GM18502 (cell line): ENCODE results near the gene CHCHD3.
A peak's percentile ranks its signal among the peaks of the same experiment; 100 is the strongest.

Source experiments
- ATAC-seq: cut with Tn5 transposase; IDR thresholded peaks from one replicate; pipeline ENCODE4 v1.9.1; 2021; ENCODE audit warnings: mild to moderate bottlenecking; ENCODE audit not compliant: unreplicated experiment, poor library complexity

The CHCHD3 gene

GRCh38 chr7:133081119-133081598 is 731 bp downstream of the CHCHD3 start:
- ATAC-seq, result no peak

DNA sequence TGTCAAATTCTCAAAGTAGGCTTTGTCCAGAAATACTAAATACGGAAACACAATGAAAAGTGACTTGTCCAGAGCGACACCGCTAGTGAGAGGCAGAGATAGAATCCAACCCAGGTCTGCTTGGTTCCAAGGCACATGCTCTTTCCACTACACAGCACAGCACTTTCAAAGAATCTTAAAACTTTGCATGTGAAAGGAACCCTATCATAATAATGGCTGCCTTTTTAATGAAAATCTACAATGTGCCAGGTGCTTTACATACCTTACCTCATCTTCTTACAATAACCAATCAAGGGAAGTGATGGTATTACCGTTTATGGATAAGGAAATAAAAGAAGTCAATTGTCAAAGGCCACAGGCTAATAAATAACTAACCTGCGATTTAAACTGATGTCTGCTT is 2.6 kb downstream of the CHCHD3 start:
- no peak for ATAC-seq

- no peak for ATAC-seq
Measured at GRCh38 chr7:133077394-133077793, 4.5 kb downstream of the CHCHD3 start.

DNA sequence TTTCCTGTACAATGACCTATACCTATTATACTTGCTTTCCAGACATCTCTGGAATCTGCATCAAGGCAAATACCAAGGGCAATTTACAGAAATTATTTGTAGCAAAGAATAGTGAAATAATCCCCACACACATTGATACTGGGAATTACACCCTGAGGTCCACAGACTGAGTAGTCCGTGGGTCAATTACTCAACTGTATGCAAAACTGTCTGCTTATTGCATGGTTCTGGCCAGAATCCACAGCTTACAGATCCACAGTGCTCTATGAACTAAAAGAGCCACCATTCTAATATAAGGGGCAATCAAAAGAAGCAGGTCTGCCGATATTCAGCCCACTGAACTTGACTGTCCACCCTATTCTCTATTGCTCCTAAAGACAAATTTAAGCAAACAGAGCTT is 5.7 kb downstream of the CHCHD3 start:
- ATAC-seq, result no peak

DNA sequence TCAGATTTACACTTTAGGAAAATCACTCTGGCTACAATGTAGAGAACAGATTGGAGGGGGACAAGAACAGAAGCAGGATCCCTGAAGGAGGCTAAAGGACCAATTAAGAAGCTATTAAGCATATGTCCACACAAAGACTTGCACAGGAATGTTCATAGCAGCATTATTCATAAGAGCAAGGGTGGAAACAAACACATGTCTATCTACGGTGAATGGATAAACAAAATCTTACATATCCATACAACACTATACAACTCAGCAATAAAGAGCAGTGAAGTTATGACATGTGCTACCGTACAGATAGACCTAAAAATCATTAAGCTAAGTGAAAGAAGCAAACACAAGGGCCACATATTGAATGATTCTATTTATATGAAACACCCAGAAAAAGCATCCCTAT is 10.4 kb downstream of the CHCHD3 start:
- no peak for ATAC-seq

DNA sequence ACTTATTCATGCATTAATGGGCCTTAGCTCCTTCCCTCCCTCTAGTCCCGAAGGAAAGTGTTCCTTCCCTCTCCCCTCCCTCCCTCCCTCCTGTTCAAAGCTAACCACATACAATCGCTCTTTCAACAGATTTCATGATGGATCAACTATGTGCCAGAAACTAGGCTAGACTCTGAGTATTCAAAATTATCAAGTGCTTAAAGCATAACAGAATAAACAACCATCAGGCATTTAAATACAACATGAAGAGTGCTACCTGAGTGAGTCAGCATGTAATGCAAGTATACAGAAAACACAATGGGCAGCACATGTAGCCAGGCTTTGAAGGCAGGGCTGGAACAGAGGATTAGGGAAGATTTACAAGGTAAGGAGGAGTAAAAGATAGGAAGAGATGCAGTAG is 11.3 kb downstream of the CHCHD3 start:
- no peak for ATAC-seq

GRCh38 chr7:133065301-133065700 is 16.6 kb downstream of the CHCHD3 start:
- ATAC-seq, result no peak

GRCh38 chr7:133064082-133064820 is 17.6 kb downstream of the CHCHD3 start:
- ATAC-seq, result no peak

DNA sequence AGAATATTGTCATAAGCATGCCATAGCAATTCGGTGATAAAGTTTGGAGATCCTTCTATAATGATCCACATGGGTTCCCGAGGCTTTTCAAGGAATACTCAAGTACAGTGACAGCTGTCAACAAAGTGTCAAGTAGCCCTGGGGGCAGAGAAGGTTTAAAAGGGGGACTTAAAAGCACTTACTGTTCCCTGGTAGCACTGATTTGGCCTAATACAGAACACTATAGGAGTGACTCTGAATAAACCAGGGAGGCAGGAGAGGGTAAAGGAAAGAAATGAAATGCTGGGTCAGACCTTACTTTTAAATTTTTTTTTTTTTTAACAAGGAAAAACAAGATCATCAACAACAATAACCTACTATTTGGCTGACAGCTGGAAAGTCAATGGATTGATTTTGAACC is 20.1 kb downstream of the CHCHD3 start:
- ATAC-seq, result no peak

DNA sequence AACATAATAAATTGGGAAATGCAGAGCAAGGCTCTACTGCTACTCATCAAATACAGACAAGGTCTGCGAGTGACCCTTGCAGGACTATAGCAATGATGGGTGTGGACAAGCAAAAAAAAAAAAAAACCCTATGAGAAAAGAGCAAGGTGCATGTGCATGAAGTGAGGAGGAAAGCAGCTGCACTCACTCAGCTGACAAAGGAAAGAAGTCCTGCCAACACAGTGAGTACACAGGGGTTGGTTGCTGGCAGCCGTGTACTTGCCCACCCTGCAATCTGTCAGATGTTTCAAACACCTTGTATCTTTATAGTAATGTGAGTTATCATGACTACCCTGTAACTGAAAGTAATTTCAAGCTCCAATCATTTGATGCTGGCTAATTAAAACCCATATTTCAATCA is 20.5 kb downstream of the CHCHD3 start:
- ATAC-seq, result no peak

DNA sequence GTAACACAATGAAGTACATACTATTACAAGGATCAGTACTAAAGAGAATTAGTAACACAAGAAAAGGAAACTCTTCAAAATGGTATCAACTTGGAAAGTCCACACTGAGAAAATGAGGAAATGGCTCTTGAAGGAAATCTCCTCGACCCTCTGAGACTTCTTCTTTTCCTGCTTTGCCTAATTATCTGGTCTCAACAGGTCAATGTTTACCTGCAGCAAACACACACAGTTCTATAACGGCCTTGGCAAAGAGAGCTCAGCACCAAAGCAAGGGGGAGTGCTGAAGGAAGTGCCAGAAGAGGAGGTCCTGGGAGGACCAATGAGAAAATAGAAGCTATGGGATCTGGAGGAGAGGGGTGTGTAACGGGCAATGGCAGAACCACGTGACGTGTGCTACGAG is 21.9 kb downstream of the CHCHD3 start:
- no peak for ATAC-seq

DNA sequence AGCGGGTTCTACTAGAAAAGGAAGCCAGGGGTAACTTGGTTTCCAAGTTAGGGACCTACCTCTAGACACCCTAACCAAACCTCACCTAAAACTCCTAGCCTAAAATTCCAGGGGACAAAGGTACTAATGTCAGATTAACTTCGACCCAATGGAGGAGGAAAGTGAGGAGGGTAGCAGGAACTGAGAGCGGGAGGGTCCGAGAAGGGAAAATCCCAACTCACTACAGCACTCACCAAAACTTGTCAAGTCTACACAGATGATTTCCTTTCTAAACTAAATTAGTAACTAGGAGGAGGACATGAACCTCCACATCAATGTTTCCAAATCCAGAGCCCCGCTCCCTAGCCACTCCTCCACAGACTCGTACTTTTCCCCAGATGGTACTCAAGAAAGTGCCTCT is 22.6 kb downstream of the CHCHD3 start:
- ATAC-seq, result no peak

- no peak for ATAC-seq
Measured at GRCh38 chr7:133056370-133057238, 25.3 kb downstream of the CHCHD3 start.

GRCh38 chr7:133054162-133054840 is 27.6 kb downstream of the CHCHD3 start:
- no peak for ATAC-seq

DNA sequence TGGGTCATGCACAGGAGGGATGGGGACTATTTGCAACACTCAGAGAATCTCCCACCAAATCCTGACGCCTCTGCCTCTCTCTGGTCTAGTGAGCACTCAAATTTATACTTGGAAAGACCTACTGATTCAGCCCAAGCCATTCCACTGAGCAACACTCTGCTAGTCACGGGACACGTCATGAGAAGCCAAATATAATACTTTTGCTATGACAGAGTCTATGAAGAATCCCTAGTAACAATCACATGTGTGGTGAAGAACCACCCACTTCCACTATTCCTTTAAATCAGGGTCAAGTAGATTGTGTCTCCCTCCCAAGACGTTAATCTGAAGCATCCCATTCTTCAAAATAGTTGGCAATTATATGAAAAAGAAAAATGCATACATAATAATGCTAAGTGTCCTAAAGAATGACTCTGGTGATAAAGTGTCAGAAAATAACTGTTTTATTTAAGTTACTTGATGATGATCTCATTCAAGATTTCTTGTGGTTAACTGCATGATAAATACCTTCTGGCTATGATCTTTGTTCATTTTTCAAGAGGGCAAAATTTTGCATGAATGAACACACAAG is 28.5 kb downstream of the CHCHD3 start:
- ATAC-seq, result peak; percentile 64

- no peak for ATAC-seq
Measured at GRCh38 chr7:133052826-133053225, 29.1 kb downstream of the CHCHD3 start.

DNA sequence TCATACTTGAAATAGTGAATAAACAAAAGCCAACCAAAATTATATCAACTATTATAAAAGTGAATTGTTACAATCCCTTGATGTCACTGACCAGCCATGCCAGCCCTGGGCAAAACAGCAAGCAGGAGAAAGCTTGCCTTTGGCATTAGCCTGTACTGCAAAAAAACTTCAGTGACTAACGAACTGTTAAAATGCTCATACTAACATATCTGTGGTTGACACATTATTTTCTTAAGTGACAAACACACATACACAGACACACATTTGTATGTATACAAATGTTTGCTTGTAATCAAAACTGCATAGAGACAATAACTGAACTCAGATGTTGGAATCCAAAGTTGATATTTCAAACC is 29.5 kb downstream of the CHCHD3 start:
- ATAC-seq, result no peak

DNA sequence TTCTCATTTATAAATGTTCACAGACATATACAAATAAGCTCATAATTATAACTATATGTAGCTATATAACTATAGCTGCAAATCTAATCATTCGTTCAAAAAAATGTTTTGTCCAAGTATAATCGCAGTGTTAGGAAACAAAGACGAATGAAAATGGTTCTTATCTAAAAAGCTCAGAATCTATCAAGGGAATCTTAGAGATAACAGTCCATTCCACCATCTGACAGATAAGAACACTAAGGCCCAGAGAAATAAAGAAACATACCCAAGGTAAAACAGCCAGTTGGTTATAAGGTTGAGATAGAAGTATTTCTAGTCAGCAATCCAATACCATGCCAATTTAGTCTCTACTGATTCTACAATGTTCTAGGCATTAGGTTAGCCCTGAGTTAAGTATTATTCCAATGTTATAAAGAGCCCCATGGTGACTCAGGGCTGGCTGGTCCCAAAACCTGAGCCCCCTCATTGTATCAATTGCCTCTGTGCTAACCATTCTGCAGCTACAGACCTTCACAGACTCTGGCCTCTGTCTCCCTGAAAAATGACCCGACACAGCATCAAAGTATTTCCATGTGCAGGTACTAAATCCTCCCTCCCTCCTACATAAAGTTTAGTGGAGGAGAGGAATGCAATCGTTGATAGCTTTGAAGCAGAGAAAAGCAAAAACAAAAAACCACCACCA is 30.0 kb downstream of the CHCHD3 start:
- no peak for ATAC-seq

DNA sequence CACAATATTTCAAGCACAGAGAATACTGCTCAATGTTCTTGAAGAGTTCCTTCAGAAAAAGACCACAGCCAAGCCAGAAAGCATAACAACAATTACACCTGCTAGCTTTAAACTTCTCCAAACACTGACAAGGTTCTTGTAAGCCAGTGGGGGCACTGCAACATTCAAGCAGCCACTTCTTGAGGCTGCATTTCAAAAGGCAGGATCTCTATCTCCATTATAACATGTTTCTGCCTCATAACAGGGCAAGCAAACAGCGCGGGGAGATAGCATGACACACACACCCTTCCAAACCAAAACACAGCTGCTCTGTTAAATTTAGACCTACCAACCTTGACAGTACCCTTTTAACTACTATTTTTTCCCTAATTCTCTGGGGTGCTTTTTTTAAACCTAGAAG is 30.8 kb downstream of the CHCHD3 start:
- peak; percentile 52 for ATAC-seq
